Calu3 (cell line): ENCODE measurements around the gene CBFB. TPM values are rescaled to one million over a fixed set of nuclear protein-coding genes. Genes with fewer than 3 reads are reported as not detected.

ENCODE experiments used
- BruUV-seq: library from RNA; stranded (reverse); fragments of 400-500 nt; replicated peaks from 2 replicates; lab custom pipeline; 2021; lab: Mats Ljungman, UMichigan
- CTCF ChIA-PET: fragments of 300-600 bp; sonication (Branson Sonifier 250); formaldehyde crosslinking; loops from one replicate; lab custom pipeline; 2022; ENCODE audit warnings: antibody characterized with exemption; lab: Charles Lee
- DNase-seq: peaks from one replicate; pipeline ENCODE4 v3.0.0; 2022
- H3K27ac Mint-ChIP-seq: one replicate; pipeline ENCODE4 v1.8.0; 2022; ENCODE audit warnings: mixed read lengths; ENCODE audit not compliant: unreplicated experiment
- H3K27me3 Mint-ChIP-seq: one replicate; pipeline ENCODE4 v1.8.0; 2022; ENCODE audit warnings: mixed read lengths; ENCODE audit not compliant: unreplicated experiment
- H3K36me3 Mint-ChIP-seq: one replicate; pipeline ENCODE4 v1.8.0; 2022; ENCODE audit warnings: mild to moderate bottlenecking, moderate library complexity, mixed read lengths; ENCODE audit not compliant: insufficient read depth, unreplicated experiment
- H3K4me1 Mint-ChIP-seq: one replicate; pipeline ENCODE4 v1.8.0; 2022; ENCODE audit warnings: mild to moderate bottlenecking, low read depth, mixed read lengths; ENCODE audit not compliant: unreplicated experiment
- H3K4me3 Mint-ChIP-seq: one replicate; pipeline ENCODE4 v1.8.0; 2022; ENCODE audit warnings: mild to moderate bottlenecking, low read depth, moderate library complexity, mixed read lengths; ENCODE audit not compliant: unreplicated experiment
- H3K9me3 Mint-ChIP-seq: one replicate; pipeline ENCODE4 v1.8.0; 2022; ENCODE audit warnings: low read depth, mixed read lengths; ENCODE audit not compliant: unreplicated experiment
- intact Hi-C: fragments of 100-400 bp; cut with micrococcal nuclease; formaldehyde crosslinking; loops from one replicate; pipeline ENCODE4 v1.10.0; 2022; ENCODE audit not compliant: unreplicated experiment
- total RNA-seq: library from RNA; stranded (reverse); gene quantifications from 2 replicates; pipeline ENCODE4 v1.2.3, GENCODE V29; 2022
- TF ChIP-seq, protein P1 (sequence below): fragments of 200-600 bp; IDR thresholded peaks from one replicate; pipeline ENCODE4 v1.8.0; 2022; ENCODE audit warnings: antibody characterized with exemption; ENCODE audit not compliant: unreplicated experiment

CBFB gene
- total RNA-seq, 1 experiment from 2014 or later = 116 TPM

DNA sequence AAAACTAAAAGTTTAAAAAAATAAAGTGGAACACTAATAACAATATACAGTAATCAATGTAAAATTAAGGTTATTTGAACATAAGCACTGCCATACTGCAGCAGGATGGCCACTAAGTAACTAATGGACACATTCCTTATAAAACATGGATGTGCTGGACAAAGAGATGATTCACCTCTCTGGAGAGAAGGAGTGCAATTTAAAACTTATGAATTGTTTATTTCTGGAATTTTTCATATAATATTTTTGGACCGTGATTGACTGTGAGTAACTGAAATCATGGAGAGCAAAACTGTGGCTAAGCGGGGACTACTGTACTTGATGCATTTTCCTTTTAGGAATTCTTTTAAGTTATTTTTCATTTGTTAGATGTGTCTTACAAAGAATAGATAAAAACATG lies 21.8 kb downstream of the CBFB start:
- no peaks in the 10 kb centered on the region for H3K9me3 Mint-ChIP-seq
- no TSS peak for BruUV-seq
- TF ChIP-seq, protein P1, sequence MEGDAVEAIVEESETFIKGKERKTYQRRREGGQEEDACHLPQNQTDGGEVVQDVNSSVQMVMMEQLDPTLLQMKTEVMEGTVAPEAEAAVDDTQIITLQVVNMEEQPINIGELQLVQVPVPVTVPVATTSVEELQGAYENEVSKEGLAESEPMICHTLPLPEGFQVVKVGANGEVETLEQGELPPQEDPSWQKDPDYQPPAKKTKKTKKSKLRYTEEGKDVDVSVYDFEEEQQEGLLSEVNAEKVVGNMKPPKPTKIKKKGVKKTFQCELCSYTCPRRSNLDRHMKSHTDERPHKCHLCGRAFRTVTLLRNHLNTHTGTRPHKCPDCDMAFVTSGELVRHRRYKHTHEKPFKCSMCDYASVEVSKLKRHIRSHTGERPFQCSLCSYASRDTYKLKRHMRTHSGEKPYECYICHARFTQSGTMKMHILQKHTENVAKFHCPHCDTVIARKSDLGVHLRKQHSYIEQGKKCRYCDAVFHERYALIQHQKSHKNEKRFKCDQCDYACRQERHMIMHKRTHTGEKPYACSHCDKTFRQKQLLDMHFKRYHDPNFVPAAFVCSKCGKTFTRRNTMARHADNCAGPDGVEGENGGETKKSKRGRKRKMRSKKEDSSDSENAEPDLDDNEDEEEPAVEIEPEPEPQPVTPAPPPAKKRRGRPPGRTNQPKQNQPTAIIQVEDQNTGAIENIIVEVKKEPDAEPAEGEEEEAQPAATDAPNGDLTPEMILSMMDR = no peak

DNA sequence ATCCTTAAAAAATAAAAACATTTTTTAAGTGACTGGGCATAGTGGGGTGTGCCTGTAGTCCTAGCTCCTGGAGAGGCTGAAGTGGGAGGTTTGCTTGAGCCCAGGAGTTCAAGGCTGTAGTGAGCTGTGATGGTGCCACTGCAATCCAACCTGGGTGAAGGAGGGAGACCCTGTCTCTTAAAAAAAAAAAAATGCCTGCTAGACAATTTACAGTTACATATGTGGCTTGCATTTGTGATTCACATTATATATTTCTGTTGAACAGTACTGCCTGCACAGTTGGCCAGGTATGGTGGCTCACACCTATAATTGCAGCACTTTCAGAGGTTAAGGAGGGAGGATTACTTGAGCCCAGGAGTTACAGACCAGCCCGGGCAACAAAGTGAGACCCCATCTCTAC lies 23.4 kb downstream of the CBFB start:
- Mint-ChIP-seq H3K4me3 (no peak overlapping the region), H3K36me3 (peaks cover 32% of the 10 kb centered on the region), H3K9me3 (no peaks in the 10 kb centered on the region), H3K4me1 (peaks cover 11% of the 10 kb centered on the region), H3K27me3 (no peaks in the 10 kb centered on the region), H3K27ac (no peak overlapping the region)
- no TSS peak for BruUV-seq
- CTCF ChIA-PET = no interaction called here
- no peak for DNase-seq
- intact Hi-C loops = no loop called here
- TF ChIP-seq, protein P1 = no peak

More for the DNA sequence above, 21.8 kb downstream of the CBFB start:
- Mint-ChIP-seq H3K36me3 (peaks cover 39% of the 10 kb centered on the region), H3K4me1 (peaks cover 3% of the 10 kb centered on the region), H3K27me3 (no peaks in the 10 kb centered on the region), H3K27ac (no peak overlapping the region), H3K4me3 (no peak overlapping the region)
- intact Hi-C loops = no loop called here
- DNase-seq = no peak
- CTCF ChIA-PET = no interaction called here

DNA sequence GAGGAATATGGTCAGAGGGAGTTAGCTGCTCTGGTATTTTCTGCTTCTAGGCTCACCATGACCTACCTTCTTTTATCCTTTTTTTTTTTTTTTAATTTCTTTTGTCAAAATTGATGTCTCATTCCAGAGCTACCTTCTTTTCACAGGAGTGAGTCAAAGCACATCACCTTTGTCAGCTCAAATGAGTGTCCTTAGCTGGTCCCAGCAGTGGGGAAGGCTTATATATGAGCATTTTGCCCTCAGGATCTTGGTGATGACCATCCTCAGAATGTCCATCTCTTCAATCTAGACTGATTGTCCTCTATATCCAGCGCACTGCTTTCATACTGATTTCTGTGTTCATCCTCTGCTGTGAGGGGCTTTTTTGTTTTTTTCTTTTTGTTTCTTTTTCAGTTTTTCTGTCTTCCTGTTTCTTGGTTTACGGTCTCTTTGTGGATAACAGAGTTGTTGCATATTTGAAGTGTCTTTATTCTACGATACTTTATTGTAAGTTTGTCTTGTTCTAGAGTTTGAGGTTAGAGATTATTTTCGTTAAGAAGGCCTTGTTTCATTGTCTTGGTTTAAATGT lies 24.9 kb downstream of the CBFB start:
- no peak for DNase-seq
- no peaks in the 10 kb centered on the region for H3K27me3 Mint-ChIP-seq
- CTCF ChIA-PET = interaction anchor here (0.7 kb wide), 1 partner anchor 14 kb away, joined by 13 read pairs; no protein-coding TSS in a partner anchor
- TF ChIP-seq, protein P1 = no peak
- BruUV-seq = no TSS peak
- H3K4me1 Mint-ChIP-seq = peaks cover 11% of the 10 kb centered on the region
- no peak overlapping the region for H3K27ac Mint-ChIP-seq
- H3K36me3 Mint-ChIP-seq = peaks cover 28% of the 10 kb centered on the region
- no peaks in the 10 kb centered on the region for H3K9me3 Mint-ChIP-seq
- H3K4me3 Mint-ChIP-seq = no peak overlapping the region
- intact Hi-C loops = no loop called here

DNA sequence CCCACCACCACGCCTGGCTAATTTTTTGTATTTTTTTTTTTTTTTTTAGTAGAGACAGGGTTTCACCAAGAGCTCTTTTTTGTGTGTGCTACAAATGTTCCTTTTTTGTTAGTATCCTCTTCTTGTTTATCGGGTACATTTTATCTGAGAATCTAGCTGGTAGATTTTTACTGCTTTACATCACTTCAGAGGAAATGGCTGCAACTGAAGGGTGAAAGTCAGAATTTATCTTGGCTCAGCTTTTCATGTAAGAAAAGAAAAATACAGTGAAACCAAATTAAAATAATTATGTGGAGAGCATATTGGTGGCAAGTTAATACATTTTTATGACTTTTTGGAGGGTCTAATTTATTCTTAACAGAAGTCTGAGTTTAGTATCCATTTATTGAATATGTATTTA lies 26.0 kb downstream of the CBFB start:
- CTCF ChIA-PET = no interaction called here
- no peak overlapping the region for H3K27ac Mint-ChIP-seq
- H3K4me1 Mint-ChIP-seq = peaks cover 11% of the 10 kb centered on the region
- no TSS peak for BruUV-seq
- no peaks in the 10 kb centered on the region for H3K27me3 Mint-ChIP-seq
- intact Hi-C loops = no loop called here
- TF ChIP-seq, protein P1 = no peak
- no peak for DNase-seq
- H3K36me3 Mint-ChIP-seq = peaks cover 24% of the 10 kb centered on the region
- H3K9me3 Mint-ChIP-seq = no peaks in the 10 kb centered on the region
- H3K4me3 Mint-ChIP-seq = no peak overlapping the region
